Aorta (tissue), 5 donors: ENCODE results near the gene TRIM14. TPM values are rescaled to one million over a fixed set of nuclear protein-coding genes. Genes with fewer than 3 reads are reported as not detected.
"Not testable (repeated sequence)": the region's sequence is repeated elsewhere in the genome, so short reads cannot be mapped to it uniquely, and the experiment has no call there.

ENCODE experiments used
- ATAC-seq: fragments of 200-7000 bp; cut with Tn5 transposase; one replicate; pipeline ENCODE4 v1.9.1; 2022; ENCODE audit warnings: moderate library complexity; ENCODE audit not compliant: low FRiP score
- DNase-seq, 2 donors: peaks; one replicate each; pipeline ENCODE4 v3.0.0-alpha.2; 2020
- H3K27ac ChIP-seq, 2 donors: one replicate each; pipeline ENCODE4 v1.5.1; 2013; ENCODE audit warnings: low read length in 2 of 2, mild to moderate bottlenecking in 2 of 2, moderate library complexity in 2 of 2, control low read depth in 1 of 2, inconsistent platforms in 1 of 2, low read depth in 1 of 2
- H3K27me3 ChIP-seq, 2 donors: one replicate each; pipeline ENCODE4 v1.6.1; 2013; ENCODE audit warnings: control low read depth in 1 of 2, low read length in 1 of 2, mild to moderate bottlenecking in 1 of 2, moderate library complexity in 1 of 2; ENCODE audit not compliant: insufficient read depth in 2 of 2, control insufficient read depth in 1 of 2
- H3K36me3 ChIP-seq, 2 donors: one replicate each; pipeline ENCODE4 v1.6.1; 2013; ENCODE audit warnings: control low read depth in 1 of 2, low read length in 1 of 2, mild to moderate bottlenecking in 1 of 2; ENCODE audit not compliant: insufficient read depth in 2 of 2, control insufficient read depth in 1 of 2
- H3K4me1 ChIP-seq, 2 donors: one replicate each; pipeline ENCODE4 v1.6.1; 2013; ENCODE audit warnings: low read length in 2 of 2, control low read depth in 1 of 2, mild to moderate bottlenecking in 1 of 2, moderate library complexity in 1 of 2; ENCODE audit not compliant: insufficient read depth in 2 of 2, control insufficient read depth in 1 of 2
- H3K4me3 ChIP-seq, 2 donors: one replicate each; pipeline ENCODE4 v1.5.1; 2013; ENCODE audit warnings: low read length in 2 of 2, control low read depth in 1 of 2, mild to moderate bottlenecking in 1 of 2
- H3K9me3 ChIP-seq: one replicate; pipeline ENCODE4 v1.6.1; 2013; ENCODE audit warnings: mild to moderate bottlenecking, low read length; ENCODE audit not compliant: control insufficient read depth
- WGBS, 2 donors: extraction: QIAGEN DNeasy Blood & Tissue Kit; methylation state at CpG; one replicate each; pipeline ENCODE4 v1.1.7; 2013; 5-methylcytosine and 5-hydroxymethylcytosine counted together
- intact Hi-C, 2 donors: fragments of 100-400 bp; cut with DNase I; formaldehyde crosslinking; loops; one replicate each; pipeline versions ENCODE4 v1.14.2 to v1.15.0; 2022
- polyA plus RNA-seq, 2 donors: library from polyadenylated mRNA; stranded (reverse); fragments of 200-250 nt; gene quantifications; one replicate each; pipeline ENCODE4 v1.2.3, GENCODE V29; 2013
- total RNA-seq, 2 donors: library from RNA; stranded (reverse); fragmentation: NEBNext Ultra II Directional; extraction: Animal tissue kit (Norgen Biotek cat#: 25700); gene quantifications; one replicate each; pipeline ENCODE4 v1.2.1, GENCODE V29; 2021
- donor health status: healthy with polysubstance abuse.
- donor health status: Bipolar disorder and iron deficiency.
- donor health status: DM: no; HTN: no; CAD: no.
- donor health status: DM: no; HTN: no; CAD: no.
- donor health status: DM: yes; HTN: yes; CAD: no.

Gene TRIM14
- total and polyA plus RNA-seq, 4 donors, result 1.5 to 17.6 (median 7.1) TPM

GRCh38 chr9:98076514-98076890 lies 42.5 kb downstream of the TRIM14 start:
- WGBS, 2 donors, result 86 to 87% methylated on average over 8 of the region's 8 CpGs
- intact Hi-C loops, result loop anchor here (5.0 to 10.0 kb wide), 2 partner anchors 178 to 181 kb away; partner anchors contain the start of gene TBC1D2 (in 2 of the 2)
- H3K27ac ChIP-seq, H3K4me1 ChIP-seq, H3K9me3 ChIP-seq, H3K4me3 ChIP-seq, ATAC-seq, H3K27me3 ChIP-seq, H3K36me3 ChIP-seq, DNase-seq: not testable (repeated sequence)

GRCh38 chr9:98075332-98075805 lies 43.7 kb downstream of the TRIM14 start:
- no peaks in the 10 kb centered on the region for H3K27me3 ChIP-seq
- DNase-seq (no peak), ATAC-seq (no peak)
- no peak overlapping the region for H3K4me3 ChIP-seq
- WGBS, 2 donors, result 62 to 74% methylated on average over 6 of the region's 6 CpGs
- H3K36me3 ChIP-seq, result peaks cover 0 to 6% of the 10 kb centered on the region in 2 donors
- no peaks in the 10 kb centered on the region for H3K4me1 ChIP-seq
- H3K27ac ChIP-seq, result no peak overlapping the region
- no peaks in the 10 kb centered on the region for H3K9me3 ChIP-seq
- intact Hi-C loops, result loop anchor here (5.0 to 10.0 kb wide), 2 partner anchors 179 to 182 kb away; partner anchors contain the start of gene TBC1D2 (in 2 of the 2)

- no peaks in the 10 kb centered on the region for H3K9me3 ChIP-seq
- intact Hi-C loops, result loop anchor here in 1 of 2 donors (10.0 kb wide), 1 partner anchor 180 kb away; the partner anchor contains the start of gene TBC1D2
- no peaks in the 10 kb centered on the region for H3K4me1 ChIP-seq
- H3K27me3 ChIP-seq, result no peaks in the 10 kb centered on the region
- peak in 1 of 2 donors; percentile 67 for DNase-seq
- WGBS, 2 donors, result 40 to 43% methylated on average over 13 of the region's 13 CpGs
- peaks cover 0 to 2% of the 10 kb centered on the region in 2 donors for H3K36me3 ChIP-seq
- peak; percentile 70 for ATAC-seq
- no peak overlapping the region for H3K27ac ChIP-seq
- H3K4me3 ChIP-seq, result no peak overlapping the region
These were observed 44.7 kb downstream of the TRIM14 start for GRCh38 chr9:98074115-98074990.

GRCh38 chr9:98071737-98072136 lies 47.3 kb downstream of the TRIM14 start:
- DNase-seq, result no peak
- Histone ChIP-seq H3K27me3 (no peaks in the 10 kb centered on the region), H3K4me1 (no peaks in the 10 kb centered on the region), H3K36me3 (no peaks in the 10 kb centered on the region), H3K4me3 (no peak overlapping the region), H3K27ac (no peak overlapping the region), H3K9me3 (no peaks in the 10 kb centered on the region)
- intact Hi-C loops, result loop anchor here in 1 of 2 donors (10.0 kb wide), 1 partner anchor 183 kb away; the partner anchor contains the start of gene TBC1D2
- ATAC-seq, result no peak
- WGBS, 2 donors, result 91 to 92% methylated on average over 9 of the region's 9 CpGs

GRCh38 chr9:98070704-98071103 lies 48.3 kb downstream of the TRIM14 start:
- no peak overlapping the region for H3K4me3 ChIP-seq
- no peak overlapping the region for H3K27ac ChIP-seq
- no peaks in the 10 kb centered on the region for H3K9me3 ChIP-seq
- ATAC-seq (no peak), DNase-seq (no peak)
- intact Hi-C loops, result loop anchor here in 1 of 2 donors (10.0 kb wide), 1 partner anchor 184 kb away; the partner anchor contains the start of gene TBC1D2
- H3K36me3 ChIP-seq, result no peaks in the 10 kb centered on the region
- no peaks in the 10 kb centered on the region for H3K27me3 ChIP-seq
- H3K4me1 ChIP-seq, result no peaks in the 10 kb centered on the region
- WGBS, 2 donors, result 95 to 97% methylated on average over 7 of the region's 7 CpGs

- H3K9me3 ChIP-seq, result no peaks in the 10 kb centered on the region
- H3K4me3 ChIP-seq, result no peak overlapping the region
- H3K4me1 ChIP-seq, result no peaks in the 10 kb centered on the region
- 95 to 97% methylated on average over 6 of the region's 6 CpGs for WGBS, 2 donors
- H3K27ac ChIP-seq, result no peak overlapping the region
- intact Hi-C loops, result no loop called here
- ATAC-seq (no peak), DNase-seq (no peak)
- H3K36me3 ChIP-seq, result peaks cover 0 to 3% of the 10 kb centered on the region in 2 donors
- H3K27me3 ChIP-seq, result no peaks in the 10 kb centered on the region
These were observed 49.5 kb downstream of the TRIM14 start for GRCh38 chr9:98069551-98069950.

GRCh38 chr9:98067184-98067583 lies 51.8 kb downstream of the TRIM14 start:
- H3K4me3 ChIP-seq, result no peak overlapping the region
- no peak for DNase-seq
- 75 to 93% methylated on average over 2 of the region's 2 CpGs for WGBS, 2 donors
- no peak for ATAC-seq
- H3K9me3 ChIP-seq, result no peaks in the 10 kb centered on the region
- peaks cover 5% of the 10 kb centered on the region in 2 donors for H3K36me3 ChIP-seq
- intact Hi-C loops, result no loop called here
- H3K4me1 ChIP-seq, result no peaks in the 10 kb centered on the region
- no peak overlapping the region for H3K27ac ChIP-seq
- H3K27me3 ChIP-seq, result no peaks in the 10 kb centered on the region

- WGBS, 2 donors, result 93 to 94% methylated on average over 3 of the region's 3 CpGs
- peaks cover 5 to 8% of the 10 kb centered on the region in 2 donors for H3K36me3 ChIP-seq
These were observed 52.8 kb downstream of the TRIM14 start for GRCh38 chr9:98066235-98066634.

More at GRCh38 chr9:98066235-98066634, 52.8 kb downstream of the TRIM14 start:
- ATAC-seq (no peak), DNase-seq (no peak)
- Histone ChIP-seq H3K9me3 (no peaks in the 10 kb centered on the region), H3K4me1 (no peaks in the 10 kb centered on the region), H3K27me3 (no peaks in the 10 kb centered on the region), H3K27ac (no peak overlapping the region), H3K4me3 (no peak overlapping the region)
- intact Hi-C loops, result no loop called here
